Embryonic facial prominence (tissue), 1 donor: ENCODE results near the gene ANP32A.
"Not testable (repeated sequence)": the region's sequence is repeated elsewhere in the genome, so short reads cannot be mapped to it uniquely, and the experiment has no call there.

Source experiments
- DNase-seq: peaks from one replicate; pipeline ENCODE4 v3.0.0-alpha.2; 2016; ENCODE audit errors: extremely low spot score

The ANP32A gene

DNA sequence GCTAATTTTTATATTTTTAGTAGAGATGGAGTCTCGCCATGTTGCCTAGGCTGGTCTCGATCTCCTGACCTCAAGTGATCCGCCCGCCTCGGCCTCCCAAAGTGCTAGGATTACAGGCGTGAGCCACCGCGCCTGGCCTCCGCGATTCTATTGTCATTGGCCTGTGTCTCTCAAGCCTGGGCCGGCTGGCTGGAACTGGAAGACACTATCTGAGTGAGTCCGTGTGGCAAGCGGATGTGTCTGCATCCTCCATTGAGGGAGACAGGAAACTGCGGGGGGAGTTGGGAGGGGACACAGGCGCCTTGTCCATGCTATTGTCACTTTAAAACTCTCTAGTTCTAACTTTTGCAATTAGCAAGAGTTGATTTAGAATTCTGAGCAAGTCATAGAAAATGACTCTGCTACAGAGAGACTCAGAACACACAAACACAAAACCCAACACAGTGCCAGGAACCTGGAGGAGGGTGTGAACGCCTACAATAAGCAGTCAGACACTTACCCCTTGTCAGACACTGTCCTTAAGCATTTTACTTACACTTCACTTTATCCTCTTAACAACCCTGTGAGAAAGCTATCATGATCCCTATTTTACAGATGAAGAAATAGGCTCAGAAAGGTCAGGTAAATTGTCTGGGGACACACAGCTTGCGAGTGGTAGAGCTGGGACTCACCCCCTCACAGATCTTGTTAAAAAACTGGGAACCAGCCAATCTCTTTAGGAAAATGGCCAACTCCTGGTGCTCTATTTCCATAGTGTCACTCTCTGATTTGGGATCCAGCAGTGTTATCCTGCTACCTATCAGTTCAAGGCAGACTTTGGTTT is 38.7 kb downstream of the ANP32A start:
- no peak for DNase-seq

DNA sequence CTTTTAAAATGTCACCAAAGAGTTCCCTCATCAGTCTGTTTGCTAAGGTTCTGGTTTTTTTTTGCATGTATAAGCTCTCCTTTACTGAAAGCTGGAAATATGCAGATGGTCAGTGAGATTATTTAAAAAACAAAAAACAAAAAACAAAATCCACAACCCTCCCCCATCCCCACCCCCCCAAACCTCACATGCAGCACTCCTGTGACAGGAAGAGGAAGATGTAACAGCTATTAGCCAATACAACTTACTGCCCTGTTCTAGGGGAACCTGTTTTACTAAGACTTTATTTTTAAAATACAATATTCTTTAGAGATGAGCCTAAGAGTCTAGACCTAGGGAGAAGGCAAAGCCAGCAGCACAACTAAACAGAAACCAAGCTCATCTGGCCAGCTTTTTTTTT is 39.5 kb downstream of the ANP32A start:
- DNase-seq, result no peak

DNA sequence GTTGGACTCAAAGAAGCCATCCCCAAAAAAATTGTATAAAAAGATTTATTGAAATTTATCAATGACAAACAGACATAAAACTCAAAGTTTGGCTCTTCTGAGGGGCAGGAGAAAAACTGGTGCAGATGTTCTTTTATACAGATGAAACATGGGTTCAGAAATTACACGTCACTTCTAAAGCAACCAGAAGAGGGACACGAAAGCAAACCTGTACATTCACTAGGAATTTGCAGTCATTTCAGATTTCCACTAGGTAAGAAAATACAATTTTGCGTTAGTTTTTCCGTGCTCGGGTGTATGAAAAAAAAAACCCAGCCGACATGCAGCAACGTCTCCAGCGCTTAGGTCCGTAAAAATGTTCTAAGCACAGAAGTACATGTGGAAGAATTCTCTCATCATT is 41.8 kb downstream of the ANP32A start:
- no peak for DNase-seq

DNA sequence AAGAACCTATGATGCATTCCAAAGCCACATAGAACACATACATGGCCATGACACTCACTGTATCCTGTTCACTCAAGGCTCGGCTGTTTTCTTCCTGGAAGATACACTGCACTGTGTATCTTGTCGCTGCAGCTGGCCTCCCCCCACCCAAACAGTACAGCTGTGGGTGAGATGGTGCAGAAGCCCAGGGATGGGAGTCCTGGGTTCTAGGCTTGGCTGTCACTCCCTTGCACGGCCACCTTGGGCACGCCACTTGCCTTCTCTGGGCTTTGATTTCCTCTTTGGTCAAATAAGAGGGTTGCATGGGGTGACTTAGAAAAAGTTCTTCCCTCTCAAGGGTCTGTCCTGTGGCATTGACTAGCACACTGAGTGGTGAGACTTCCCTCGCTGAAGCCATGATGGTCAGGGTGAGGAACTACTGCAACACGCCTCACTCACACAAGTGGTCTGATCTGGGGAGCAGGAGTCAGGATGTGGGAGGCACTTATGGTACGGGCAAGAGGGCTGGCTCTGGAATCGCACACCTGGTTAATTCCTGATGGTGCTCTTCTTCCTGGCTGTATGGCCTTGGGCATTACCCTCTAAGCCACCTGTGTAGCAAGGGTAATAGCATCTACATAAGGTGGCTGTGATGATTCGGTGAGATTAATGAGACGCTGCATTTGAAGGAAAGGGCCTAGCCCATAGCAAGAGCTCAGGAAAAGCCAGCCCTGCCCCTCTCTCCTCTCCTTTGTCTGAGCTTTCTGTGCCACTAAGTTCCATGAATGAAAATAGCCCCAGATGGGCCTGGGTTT is 44.0 kb downstream of the ANP32A start:
- no peak for DNase-seq

DNA sequence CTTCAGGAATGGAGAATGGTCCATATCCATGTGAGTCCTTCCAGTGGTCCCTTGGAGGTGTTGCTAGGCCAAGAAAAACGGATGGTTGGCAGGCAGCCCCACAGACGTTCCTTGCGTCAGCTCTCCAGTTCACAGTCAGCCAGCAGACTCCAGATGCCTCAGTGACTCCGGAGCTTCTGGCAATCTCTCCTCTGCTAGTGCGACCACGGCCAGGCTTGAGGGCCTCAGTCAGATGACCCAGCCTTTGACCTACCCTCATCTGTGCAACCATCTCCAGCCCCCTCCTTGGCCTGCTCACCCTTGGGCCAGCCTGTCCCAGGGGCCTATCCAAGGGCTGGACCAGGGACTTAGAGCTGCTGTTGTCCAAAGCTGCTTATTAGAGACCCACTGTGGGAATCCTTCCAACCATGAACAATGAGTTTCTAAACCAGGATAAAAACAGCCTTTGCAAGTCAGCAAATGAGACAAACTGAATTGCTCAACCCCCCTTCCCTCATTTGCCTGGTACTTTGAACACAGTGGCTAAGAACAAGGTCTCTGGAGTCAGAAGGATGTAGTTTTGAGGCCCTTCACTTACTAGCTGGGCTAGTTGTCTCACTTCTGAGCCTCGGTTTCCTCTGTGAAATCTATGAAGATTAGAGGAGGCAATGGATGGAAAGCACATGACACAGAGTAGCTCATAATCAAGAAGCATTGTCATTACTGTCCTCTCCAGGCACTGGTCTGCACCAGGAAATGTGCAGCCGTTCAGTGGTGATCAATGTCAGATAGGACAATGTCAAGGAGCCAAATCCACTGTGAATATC is 44.8 kb downstream of the ANP32A start:
- no peak for DNase-seq

DNA sequence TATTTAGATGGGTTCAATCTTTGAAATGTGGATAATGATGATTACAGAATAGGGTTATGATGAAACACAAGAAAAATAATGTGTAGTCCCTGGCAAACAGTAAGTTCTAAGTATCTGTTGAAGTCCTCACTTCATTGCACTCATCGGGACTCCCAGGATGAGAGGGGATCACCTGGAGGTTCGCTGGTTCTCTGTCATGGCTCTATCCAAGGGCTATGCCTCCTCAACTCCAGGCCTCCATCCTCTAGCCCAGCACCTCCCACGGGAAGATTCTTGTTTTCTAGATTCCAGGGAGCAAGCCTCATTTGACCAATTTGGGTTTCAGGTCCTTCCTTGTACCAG is 45.5 kb downstream of the ANP32A start:
- no peak for DNase-seq

DNA sequence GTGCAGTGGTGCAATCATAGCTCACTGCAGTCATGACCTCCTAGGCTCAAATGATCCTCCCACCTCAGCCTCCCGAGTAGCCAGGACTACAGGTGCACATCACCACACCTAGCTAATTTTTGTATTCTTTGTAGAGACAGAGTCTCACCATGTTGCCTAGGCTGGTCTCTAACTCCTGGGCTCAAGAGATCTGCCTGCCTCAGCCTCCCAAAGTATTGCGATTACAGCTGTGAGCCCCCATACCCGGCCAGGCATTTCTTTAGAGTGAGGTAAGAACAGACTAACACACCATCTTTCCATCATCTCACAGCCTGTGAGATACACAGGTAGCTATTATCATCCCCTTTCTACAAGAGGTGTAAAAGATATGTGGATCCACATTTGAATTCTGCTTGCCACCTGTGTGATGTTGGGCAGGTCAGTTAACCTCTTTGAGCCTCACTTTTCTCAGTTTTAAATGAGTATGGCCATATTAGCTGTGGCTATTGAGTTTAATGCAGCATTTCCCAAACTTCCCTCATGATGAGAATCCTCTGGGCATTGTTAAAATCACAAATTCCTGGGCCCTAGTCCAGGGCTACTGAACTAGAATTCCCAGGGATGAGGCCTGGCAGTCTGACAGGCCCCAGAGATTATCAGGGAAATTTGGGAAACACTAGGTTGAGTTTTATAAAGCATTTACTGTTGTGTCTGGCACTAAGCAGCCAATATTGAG is 46.0 kb downstream of the ANP32A start:
- no peak for DNase-seq

DNA sequence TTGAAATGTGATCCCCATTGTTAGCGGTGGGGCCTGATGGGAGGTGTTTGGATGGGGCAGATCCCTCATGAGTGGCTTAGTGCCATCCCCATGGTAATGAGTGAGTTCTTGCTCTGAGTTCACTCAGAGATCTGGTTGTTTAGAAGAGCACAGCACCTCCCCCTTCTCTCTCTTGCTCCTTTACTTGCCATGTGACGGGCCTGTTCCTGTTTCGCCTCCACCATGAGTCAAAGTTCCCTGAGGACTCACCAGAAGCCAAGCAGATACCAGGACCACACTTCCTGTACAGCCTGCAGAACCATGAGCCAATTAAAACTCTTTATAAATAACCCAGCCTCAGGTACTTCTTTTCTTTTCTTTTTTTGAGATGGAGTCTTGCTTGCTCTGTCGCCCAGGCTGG is 46.6 kb downstream of the ANP32A start:
- DNase-seq, result no peak

DNA sequence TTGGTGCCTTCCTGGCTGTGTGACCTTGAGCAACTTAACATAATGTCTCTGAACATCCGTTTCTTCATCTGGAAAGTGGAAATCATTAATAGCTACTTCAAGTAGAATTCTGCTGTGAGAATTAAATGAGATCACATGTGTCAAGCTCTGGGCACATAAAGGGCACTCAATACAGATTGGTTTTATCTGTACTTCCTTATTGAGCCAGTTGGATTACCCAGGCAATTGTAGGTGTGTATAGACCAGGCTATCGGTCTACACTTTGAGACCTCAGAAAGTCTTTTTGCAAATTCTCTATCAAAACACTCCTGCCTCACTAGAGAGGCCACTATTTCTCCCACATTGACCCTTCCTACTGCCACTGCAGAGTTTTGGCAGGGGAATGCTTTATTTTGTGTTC is 47.7 kb downstream of the ANP32A start:
- no peak for DNase-seq

DNA sequence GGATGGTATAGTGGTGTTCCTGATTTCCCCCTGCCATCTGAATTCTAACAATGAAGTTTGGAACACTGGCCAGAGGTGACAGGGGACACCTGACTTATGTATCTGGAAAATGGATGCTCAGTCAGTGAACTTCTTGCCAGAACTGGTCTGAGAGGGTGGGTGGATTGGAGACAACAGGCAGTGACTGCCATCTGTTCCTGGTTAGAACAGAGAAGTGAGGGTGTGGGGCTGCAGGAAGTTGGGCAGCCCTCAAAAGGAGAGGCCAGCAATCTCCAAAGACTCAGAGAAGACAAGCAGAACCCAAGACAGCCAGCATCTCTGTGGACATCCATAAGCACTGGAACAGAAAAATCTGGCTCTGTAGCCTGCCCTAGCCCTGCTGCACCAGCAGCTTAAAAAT is 50.5 kb downstream of the ANP32A start:
- DNase-seq, result no peak

DNA sequence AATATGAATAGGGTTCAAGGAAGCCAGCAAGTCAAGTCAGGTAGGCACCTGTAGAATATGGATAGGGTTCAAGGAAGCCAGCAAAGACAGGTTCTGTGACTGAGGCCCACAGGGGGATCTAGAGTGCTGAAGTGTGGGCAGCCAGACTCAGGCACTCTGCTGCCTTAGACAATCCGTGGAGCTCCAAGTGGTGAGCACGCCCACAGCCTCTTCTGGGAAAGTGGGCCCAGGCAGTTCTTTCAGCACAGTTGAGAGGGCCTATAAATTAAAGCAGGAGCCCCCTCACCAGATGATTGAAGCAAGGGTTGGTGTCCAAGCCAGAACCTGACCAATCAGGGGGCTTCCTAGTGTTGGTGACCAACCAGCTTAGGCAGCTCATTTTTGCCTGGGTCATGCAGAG is 51.0 kb downstream of the ANP32A start:
- no peak for DNase-seq

DNA sequence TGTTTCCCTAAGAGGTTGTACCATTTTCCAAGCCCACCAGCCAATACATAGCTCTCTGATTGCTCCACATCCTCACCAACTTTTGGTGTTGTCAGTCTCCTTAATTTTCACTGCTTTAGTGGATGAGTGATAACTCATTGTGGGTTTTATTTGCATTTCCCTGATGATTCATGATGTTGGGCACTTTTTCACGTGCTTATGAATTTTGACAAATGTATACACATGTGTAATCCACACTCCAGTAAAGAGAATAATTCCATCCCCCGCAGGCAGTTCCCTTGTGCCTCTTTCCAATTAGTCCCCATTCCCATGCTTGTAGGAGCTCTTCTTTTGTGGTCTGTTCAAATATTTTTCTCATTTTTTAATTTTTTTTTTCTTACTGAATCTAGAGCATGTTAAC is 52.4 kb downstream of the ANP32A start:
- DNase-seq, result no peak

DNA sequence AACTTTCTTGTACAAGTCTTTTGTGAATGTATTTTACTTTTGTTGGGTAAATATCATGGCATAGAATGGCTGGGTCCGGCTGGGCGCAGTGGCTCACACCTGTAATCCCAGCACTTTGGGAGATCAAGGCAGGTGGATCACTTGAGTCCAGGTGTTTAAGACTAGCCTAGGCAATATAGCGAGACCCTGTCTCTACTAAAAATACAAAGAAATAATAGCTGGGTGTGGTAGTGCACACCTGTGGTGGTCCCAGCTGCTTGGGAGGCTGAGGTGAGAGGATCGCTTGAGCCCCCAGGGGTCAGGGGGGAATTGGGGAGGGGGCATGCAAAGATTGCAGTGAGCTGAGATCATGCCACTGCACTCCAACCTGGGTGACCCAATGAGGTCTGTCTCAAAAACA is 52.9 kb downstream of the ANP32A start:
- DNase-seq, result no peak

DNA sequence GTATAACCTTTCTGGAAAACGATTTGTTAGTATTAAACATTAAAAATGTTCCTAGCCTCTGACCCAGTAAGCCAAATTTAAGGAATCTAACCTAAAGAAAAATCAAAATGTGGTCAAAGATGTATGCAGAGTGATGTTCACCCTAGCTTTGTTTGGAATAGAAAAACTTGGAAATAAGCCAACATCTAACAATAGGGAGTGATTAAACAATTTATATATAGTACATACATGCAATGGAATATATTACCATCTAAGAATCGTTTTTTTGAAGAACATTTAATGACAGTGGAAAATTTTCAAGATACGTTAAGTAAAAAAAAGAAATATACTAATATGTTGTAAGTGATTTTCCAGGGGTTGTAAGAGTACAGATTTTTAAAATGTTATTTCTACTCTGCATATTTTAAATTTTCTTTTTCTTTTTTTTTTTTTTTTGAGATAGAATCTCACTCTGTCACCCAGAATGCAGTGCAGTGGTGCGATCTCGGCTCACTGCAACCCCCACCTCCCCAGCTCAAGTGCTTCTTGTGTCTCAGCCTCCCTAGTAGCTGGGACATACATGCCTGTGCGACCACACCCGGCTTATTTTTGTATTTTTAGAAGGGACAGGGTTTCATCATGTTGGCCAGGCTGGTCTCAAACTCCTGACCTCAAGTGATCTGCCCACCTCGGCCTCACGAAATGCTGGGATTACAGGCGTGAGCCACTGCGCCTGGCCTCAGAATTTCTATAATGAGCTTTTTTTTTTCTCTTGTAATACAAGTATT is 54.9 kb downstream of the ANP32A start:
- DNase-seq, result no peak

DNA sequence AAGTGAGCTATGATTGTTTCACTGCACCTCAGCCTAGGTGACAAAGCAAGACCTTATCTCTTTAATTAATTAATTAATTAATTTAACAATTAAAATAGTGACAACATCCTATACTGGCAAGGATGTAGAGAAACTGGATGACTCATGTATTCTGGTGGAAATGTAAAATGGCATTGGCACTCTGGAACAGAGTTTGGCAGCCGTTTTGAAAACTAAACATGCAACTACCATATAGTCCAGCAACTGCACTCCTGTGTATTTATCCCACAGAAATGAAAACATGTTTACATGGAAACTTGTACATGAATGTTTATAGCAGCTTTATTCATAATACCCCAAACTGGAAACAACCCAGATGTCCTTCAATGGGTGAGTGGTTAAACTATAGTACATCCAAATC is 56.6 kb downstream of the ANP32A start:
- DNase-seq, result no peak

DNA sequence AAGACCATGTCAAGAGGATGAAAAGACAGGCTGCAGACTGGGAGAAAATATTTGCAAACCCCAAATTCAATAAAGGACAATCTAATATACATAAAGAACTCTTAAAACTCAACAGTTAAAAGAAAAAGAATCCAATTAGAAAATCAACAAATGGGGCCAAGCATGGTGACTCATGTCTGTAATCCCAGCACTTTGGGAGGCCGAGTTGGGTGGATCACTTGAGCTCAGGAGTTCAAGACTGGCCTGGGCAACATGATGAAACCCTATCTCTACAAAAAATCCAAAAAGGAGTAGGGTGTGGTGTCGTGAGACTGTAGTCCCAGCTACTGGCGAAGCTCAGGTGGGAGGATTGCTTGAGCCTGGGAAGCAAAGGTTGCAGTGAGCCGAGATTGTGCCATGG is 57.6 kb downstream of the ANP32A start:
- no peak for DNase-seq

DNA sequence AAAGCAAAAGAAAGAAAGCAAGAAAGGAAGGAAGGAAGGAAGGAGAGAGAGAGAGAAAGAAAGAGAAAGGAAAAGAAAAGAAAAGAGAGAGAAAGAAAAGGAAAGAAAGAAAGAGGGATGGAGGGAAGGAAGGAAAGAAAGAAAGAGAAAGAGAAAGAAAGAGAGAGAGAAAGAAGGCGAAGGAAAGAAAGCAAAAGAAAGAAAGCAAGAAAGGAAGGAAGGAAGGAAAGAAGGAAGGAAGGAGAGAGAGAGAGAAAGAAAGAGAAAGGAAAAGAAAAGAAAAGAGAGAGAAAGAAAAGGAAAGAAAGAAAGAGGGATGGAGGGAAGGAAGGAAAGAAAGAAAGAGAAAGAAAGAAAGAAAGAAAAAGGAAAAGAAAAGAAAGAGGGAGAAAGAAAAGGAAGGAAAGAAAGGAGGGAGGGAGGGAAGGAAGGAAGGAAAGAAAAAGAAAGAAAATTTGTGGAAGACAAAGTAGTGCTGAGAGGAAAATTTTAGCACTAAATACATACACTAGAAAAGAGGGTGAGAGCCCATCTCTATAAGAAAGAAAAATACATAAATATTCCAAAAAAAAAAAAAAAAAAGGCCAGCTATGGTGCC is 60.6 kb downstream of the ANP32A start:
- DNase-seq, result not testable (repeated sequence)

DNA sequence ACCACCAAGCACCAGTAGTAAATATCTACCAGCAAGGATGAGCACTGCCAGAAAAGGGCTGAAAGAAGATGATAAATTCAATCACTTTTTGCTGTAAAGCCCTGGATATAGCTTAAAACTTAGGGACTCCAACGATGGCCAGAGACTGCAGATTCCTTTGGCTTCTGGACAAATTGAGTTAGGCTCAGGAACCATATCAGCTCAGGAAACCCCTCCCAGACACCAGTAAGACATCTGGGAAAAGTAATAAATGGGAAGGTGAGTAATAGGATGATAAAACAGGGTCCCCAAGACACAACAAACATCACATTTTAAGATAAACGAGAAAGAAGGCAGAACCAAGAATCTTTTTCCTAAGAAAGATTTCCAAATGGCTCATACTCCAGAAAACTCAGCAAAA is 65.0 kb downstream of the ANP32A start:
- no peak for DNase-seq

DNA sequence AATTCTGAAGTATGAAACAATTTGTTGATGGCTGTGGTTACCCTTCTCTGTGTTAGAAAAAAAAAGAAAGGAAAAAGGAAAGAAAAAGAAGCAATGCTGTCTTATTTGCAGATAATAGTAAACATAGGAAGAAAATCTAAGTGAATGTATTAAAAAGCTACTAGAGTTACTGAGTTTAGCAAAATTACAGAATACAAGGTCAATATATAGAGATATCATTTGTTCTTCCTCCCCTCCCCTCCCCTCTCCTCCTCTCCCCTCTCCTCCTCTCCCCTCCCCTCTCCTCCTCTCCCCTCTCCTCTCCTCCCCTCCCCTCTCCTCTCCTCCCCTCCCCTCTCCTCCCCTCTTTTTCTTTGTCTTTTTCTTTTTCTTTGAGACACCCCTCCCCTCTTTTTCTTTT is 69.1 kb downstream of the ANP32A start:
- DNase-seq, result no peak

DNA sequence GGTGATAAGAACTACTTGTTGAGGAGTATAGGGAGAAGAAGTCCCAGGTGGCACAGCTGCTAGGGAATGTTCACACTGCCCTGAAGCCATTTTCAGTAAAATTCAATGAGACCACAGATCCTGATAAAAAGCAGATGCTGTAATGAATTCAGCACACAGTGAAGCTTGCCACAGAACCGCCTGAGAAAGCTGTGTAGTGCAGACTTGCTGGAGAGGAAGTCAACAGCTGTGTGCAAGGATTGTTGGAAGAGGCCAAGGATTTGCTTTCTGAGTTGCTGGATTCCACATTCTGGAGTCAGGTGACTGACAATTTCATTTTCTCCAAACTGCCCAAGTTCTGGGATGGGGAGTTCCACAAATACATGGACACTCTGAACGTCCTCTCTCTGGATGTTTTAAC is 70.9 kb downstream of the ANP32A start:
- no peak for DNase-seq

DNA sequence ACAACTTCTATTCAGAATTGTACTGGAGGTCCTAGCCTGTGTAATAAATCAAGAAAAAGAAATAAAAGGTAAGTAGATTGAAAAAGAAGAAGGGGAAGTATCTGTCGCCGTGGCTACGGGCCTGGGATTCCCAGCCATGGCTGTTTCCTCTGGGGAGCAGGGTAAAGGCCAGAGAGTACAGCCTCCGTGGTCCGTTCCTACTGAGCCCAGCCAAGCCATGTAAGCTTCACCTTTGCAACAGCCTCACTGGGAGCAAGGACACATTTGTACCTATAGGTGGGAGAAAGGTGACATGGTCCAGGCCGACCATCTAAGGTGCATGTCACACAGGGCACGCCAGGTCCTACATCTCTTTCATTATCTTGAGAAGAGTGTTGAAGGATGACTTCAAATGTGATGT is 71.3 kb downstream of the ANP32A start:
- DNase-seq, result no peak
